SK-N-MC (cell line): ENCODE measurements around the gene HEATR3.

Source experiments
- EZH2 ChIP-seq: fragments of 200-600 bp; sonication (generic); IDR thresholded peaks from one replicate; pipeline ENCODE4 v1.6.1; 2017; ENCODE audit warnings: antibody characterized with exemption
- POLR2AphosphoS5 ChIP-seq: IDR thresholded peaks from 2 replicates; pipeline ENCODE4 v1.6.1; 2012; ENCODE audit warnings: mild to moderate bottlenecking, low read depth, low read length, borderline replicate concordance

- TF ChIP-seq EZH2 (no peak), POLR2AphosphoS5 (no peak)
Observed at GRCh38 chr16:50036426-50036825, 29.3 kb upstream of the HEATR3 start.
